Caco-2 (cell line): Measurements from ENCODE around the gene XPR1. TPM values are rescaled to one million over a fixed set of nuclear protein-coding genes. Genes with fewer than 3 reads are reported as not detected.
"Not testable (repeated sequence)": the region's sequence is repeated elsewhere in the genome, so short reads cannot be mapped to it uniquely, and the experiment has no call there.

Experiments used
- BruUV-seq: library from RNA; stranded (reverse); fragments of 400-500 nt; replicated peaks from 2 replicates; lab custom pipeline; 2021; lab: Mats Ljungman, UMichigan
- CTCF ChIA-PET: fragments of 300-600 bp; sonication (Branson Sonifier 250); formaldehyde crosslinking; loops from one replicate; lab custom pipeline; 2022; ENCODE audit warnings: antibody characterized with exemption; lab: Charles Lee
- POLR2A ChIA-PET: fragments of 300-600 bp; sonication (Branson Sonifier 250); formaldehyde crosslinking; loops from one replicate; lab custom pipeline; 2022; ENCODE audit warnings: antibody characterized with exemption; lab: Charles Lee
- DNase-seq, 2 experiments: peaks; one replicate each; pipeline versions ENCODE4 v3.0.0 to v3.0.0-alpha.2; 2020 to 2022
- H3K27me3 ChIP-seq: replicated peaks from 2 replicates; pipeline ENCODE4 v1.6.0; 2011; ENCODE audit warnings: low read length; ENCODE audit not compliant: control insufficient read depth, insufficient read depth
- H3K36me3 ChIP-seq: 2 replicates; pipeline ENCODE4 v1.5.1; 2011; ENCODE audit warnings: low read length; ENCODE audit not compliant: control insufficient read depth, insufficient read depth
- H3K4me1 ChIP-seq: fragments of 250-450 bp; sonication (Bioruptor Pico); 2 replicates; pipeline ENCODE4 v1.5.1; 2020; ENCODE audit warnings: mild to moderate bottlenecking
- H3K4me3 ChIP-seq: 2 replicates; pipeline ENCODE4 v1.5.1; 2011; ENCODE audit warnings: low read depth, mild to moderate bottlenecking, control low read depth, low read length
- H3K9me3 ChIP-seq: fragments of 250-450 bp; sonication (Bioruptor Pico); 2 replicates; pipeline ENCODE4 v1.5.1; 2020; ENCODE audit warnings: mild to moderate bottlenecking, moderate library complexity
- H3K27ac Mint-ChIP-seq: one replicate; pipeline ENCODE4 v1.8.0; 2022; ENCODE audit warnings: mixed read lengths; ENCODE audit not compliant: unreplicated experiment
- H3K27me3 Mint-ChIP-seq: one replicate; pipeline ENCODE4 v1.8.0; 2022; ENCODE audit warnings: mixed read lengths; ENCODE audit not compliant: insufficient read depth, unreplicated experiment
- H3K36me3 Mint-ChIP-seq: one replicate; pipeline ENCODE4 v1.8.0; 2022; ENCODE audit warnings: mild to moderate bottlenecking, mixed read lengths; ENCODE audit not compliant: insufficient read depth, unreplicated experiment
- H3K4me1 Mint-ChIP-seq: one replicate; pipeline ENCODE4 v1.8.0; 2022; ENCODE audit warnings: low read depth, mixed read lengths; ENCODE audit not compliant: unreplicated experiment
- H3K4me3 Mint-ChIP-seq: one replicate; pipeline ENCODE4 v1.8.0; 2022; ENCODE audit warnings: mild to moderate bottlenecking, moderate library complexity, mixed read lengths; ENCODE audit not compliant: unreplicated experiment
- H3K9me3 Mint-ChIP-seq: one replicate; pipeline ENCODE4 v1.8.0; 2022; ENCODE audit warnings: mixed read lengths; ENCODE audit not compliant: unreplicated experiment
- intact Hi-C: fragments of 100-400 bp; cut with micrococcal nuclease; formaldehyde crosslinking; loops from one replicate; pipeline ENCODE4 v1.10.0; 2022; ENCODE audit not compliant: unreplicated experiment
- total RNA-seq: library from RNA; stranded (reverse); gene quantifications from 2 replicates; pipeline ENCODE4 v1.2.3, GENCODE V29; 2022
- TF ChIP-seq, protein P1 (sequence below), 2 experiments: fragments of 200-600 bp in 1 of 2; IDR thresholded peaks; 1 replicate in 1 of 2; 2 replicates in 1 of 2; pipeline versions ENCODE4 v1.5.1 to v1.8.0; 2011 to 2022; ENCODE audit warnings: antibody characterized with exemption in 1 of 2, control low read depth in 1 of 2, inconsistent platforms in 1 of 2, low read depth in 1 of 2, low read length in 1 of 2, mild to moderate bottlenecking in 1 of 2, moderate library complexity in 1 of 2; ENCODE audit not compliant: insufficient read depth in 1 of 2, severe bottlenecking in 1 of 2, unreplicated experiment in 1 of 2

Gene XPR1
- total RNA-seq, 1 experiment from 2014 or later, result 34.4 TPM

DNA sequence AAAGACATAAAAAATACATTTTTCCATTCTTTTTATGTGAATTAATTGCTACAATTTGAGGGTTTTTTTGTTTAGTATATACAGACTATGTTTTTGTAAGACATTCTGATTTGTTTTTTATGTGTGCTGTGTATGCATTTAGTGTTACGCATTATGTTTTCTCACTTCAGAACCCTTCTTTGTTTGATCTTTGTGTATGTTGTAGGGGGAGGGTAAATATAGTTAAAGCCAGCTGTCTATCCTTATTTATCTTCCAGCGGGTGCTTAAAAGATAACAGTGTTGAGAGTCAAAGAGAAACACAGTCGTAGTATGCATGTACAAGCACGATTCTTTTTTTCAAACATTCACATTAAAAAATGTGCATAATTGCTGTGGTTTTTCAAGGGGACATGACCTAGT, 183.4 kb downstream of the XPR1 start:
- no peaks in the 10 kb centered on the region for H3K27me3 Mint-ChIP-seq
- H3K36me3 Mint-ChIP-seq, result peaks cover 6% of the 10 kb centered on the region
- Histone ChIP-seq H3K9me3 (no peaks in the 10 kb centered on the region), H3K36me3 (no peaks in the 10 kb centered on the region), H3K27me3 (no peaks in the 10 kb centered on the region), H3K4me3 (no peak overlapping the region), H3K4me1 (peaks cover 35% of the 10 kb centered on the region)
- H3K9me3 Mint-ChIP-seq, result no peaks in the 10 kb centered on the region
- H3K4me3 Mint-ChIP-seq, result peak overlapping the region; percentile 41
- intact Hi-C loops, result loop anchor here (1.0 to 5.0 kb wide), 3 partner anchors 47 to 179 kb away; no protein-coding TSS in a partner anchor
- peak in 1 of 2 experiments; percentile 26 for DNase-seq
- H3K4me1 Mint-ChIP-seq, result peaks cover 19% of the 10 kb centered on the region
- CTCF ChIA-PET, result no interaction called here
- no peak overlapping the region for H3K27ac Mint-ChIP-seq
- TF ChIP-seq, protein P1, sequence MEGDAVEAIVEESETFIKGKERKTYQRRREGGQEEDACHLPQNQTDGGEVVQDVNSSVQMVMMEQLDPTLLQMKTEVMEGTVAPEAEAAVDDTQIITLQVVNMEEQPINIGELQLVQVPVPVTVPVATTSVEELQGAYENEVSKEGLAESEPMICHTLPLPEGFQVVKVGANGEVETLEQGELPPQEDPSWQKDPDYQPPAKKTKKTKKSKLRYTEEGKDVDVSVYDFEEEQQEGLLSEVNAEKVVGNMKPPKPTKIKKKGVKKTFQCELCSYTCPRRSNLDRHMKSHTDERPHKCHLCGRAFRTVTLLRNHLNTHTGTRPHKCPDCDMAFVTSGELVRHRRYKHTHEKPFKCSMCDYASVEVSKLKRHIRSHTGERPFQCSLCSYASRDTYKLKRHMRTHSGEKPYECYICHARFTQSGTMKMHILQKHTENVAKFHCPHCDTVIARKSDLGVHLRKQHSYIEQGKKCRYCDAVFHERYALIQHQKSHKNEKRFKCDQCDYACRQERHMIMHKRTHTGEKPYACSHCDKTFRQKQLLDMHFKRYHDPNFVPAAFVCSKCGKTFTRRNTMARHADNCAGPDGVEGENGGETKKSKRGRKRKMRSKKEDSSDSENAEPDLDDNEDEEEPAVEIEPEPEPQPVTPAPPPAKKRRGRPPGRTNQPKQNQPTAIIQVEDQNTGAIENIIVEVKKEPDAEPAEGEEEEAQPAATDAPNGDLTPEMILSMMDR (IDR thresholded peaks at IDR 0.05; ENCODE audit: insufficient read depth in 1 of 2, low read depth in 1 of 2, low read length in 1 of 2, severe bottlenecking in 1 of 2, unreplicated experiment in 1 of 2), result no peak
- no TSS peak for BruUV-seq
- POLR2A ChIA-PET, result no interaction called here

- H3K4me3 Mint-ChIP-seq, result no peak overlapping the region
- Histone ChIP-seq H3K4me1 (peaks cover 35% of the 10 kb centered on the region), H3K36me3 (no peaks in the 10 kb centered on the region), H3K9me3 (no peaks in the 10 kb centered on the region), H3K4me3 (no peak overlapping the region), H3K27me3 (no peaks in the 10 kb centered on the region)
- intact Hi-C loops, result loop anchor here (5.0 kb wide), 1 partner anchor 46 kb away; no protein-coding TSS in a partner anchor
- no peaks in the 10 kb centered on the region for H3K9me3 Mint-ChIP-seq
- BruUV-seq, result no TSS peak
- TF ChIP-seq, protein P1 (IDR thresholded peaks at IDR 0.05; ENCODE audit: insufficient read depth in 1 of 2, low read depth in 1 of 2, low read length in 1 of 2, severe bottlenecking in 1 of 2, unreplicated experiment in 1 of 2), result no peak
- H3K36me3 Mint-ChIP-seq, result peaks cover 6% of the 10 kb centered on the region
- no peak for DNase-seq
- ChIA-PET POLR2A (no interaction called here), CTCF (no interaction called here)
- peaks cover 19% of the 10 kb centered on the region for H3K4me1 Mint-ChIP-seq
- no peak overlapping the region for H3K27ac Mint-ChIP-seq
- H3K27me3 Mint-ChIP-seq, result no peaks in the 10 kb centered on the region
Observed at GRCh38 chr1:180816132-180816531, 184.3 kb downstream of the XPR1 start.

GRCh38 chr1:180821970-180822369, 190.1 kb downstream of the XPR1 start:
- TF ChIP-seq, protein P1 (IDR thresholded peaks at IDR 0.05; ENCODE audit: insufficient read depth in 1 of 2, low read depth in 1 of 2, low read length in 1 of 2, severe bottlenecking in 1 of 2, unreplicated experiment in 1 of 2), result no peak
- H3K36me3 Mint-ChIP-seq, result peaks cover 5% of the 10 kb centered on the region
- DNase-seq, result no peak
- no peaks in the 10 kb centered on the region for H3K27me3 Mint-ChIP-seq
- Histone ChIP-seq H3K9me3 (no peaks in the 10 kb centered on the region), H3K4me3 (no peak overlapping the region), H3K36me3 (no peaks in the 10 kb centered on the region), H3K27me3 (no peaks in the 10 kb centered on the region), H3K4me1 (no peaks in the 10 kb centered on the region)
- ChIA-PET POLR2A (no interaction called here), CTCF (no interaction called here)
- no peaks in the 10 kb centered on the region for H3K4me1 Mint-ChIP-seq
- no peaks in the 10 kb centered on the region for H3K9me3 Mint-ChIP-seq
- no peak overlapping the region for H3K4me3 Mint-ChIP-seq
- intact Hi-C loops, result no loop called here
- H3K27ac Mint-ChIP-seq, result peak overlapping the region; percentile 18
- no TSS peak for BruUV-seq

- BruUV-seq, H3K27me3 ChIP-seq, H3K4me3 ChIP-seq: not testable (repeated sequence)
Observed at GRCh38 chr1:180831507-180831906, 199.7 kb downstream of the XPR1 start.

GRCh38 chr1:180833180-180833579, 201.4 kb downstream of the XPR1 start:
- intact Hi-C loops, H3K9me3 Mint-ChIP-seq, POLR2A ChIA-PET, H3K4me3 ChIP-seq, DNase-seq, CTCF ChIA-PET, H3K9me3 ChIP-seq, H3K27me3 Mint-ChIP-seq, H3K4me3 Mint-ChIP-seq, BruUV-seq, H3K4me1 ChIP-seq, H3K27ac Mint-ChIP-seq, H3K4me1 Mint-ChIP-seq, H3K36me3 ChIP-seq, H3K27me3 ChIP-seq: not testable (repeated sequence)
- peaks cover 25% of the 10 kb centered on the region for H3K36me3 Mint-ChIP-seq

More at GRCh38 chr1:180831507-180831906, 199.7 kb downstream of the XPR1 start:
- H3K4me3 Mint-ChIP-seq, H3K4me1 Mint-ChIP-seq, CTCF ChIA-PET, H3K27ac Mint-ChIP-seq, H3K27me3 Mint-ChIP-seq, H3K4me1 ChIP-seq, H3K36me3 ChIP-seq, H3K9me3 Mint-ChIP-seq, POLR2A ChIA-PET, DNase-seq, H3K9me3 ChIP-seq, intact Hi-C loops: not testable (repeated sequence)
- H3K36me3 Mint-ChIP-seq, result peaks cover 25% of the 10 kb centered on the region
